Measurements from ENCODE around the gene OOSP4B. TPM values are rescaled to one million over a fixed set of nuclear protein-coding genes. Genes with fewer than 3 reads are reported as not detected.
"Not testable (repeated sequence)": the region's sequence is repeated elsewhere in the genome, so short reads cannot be mapped to it uniquely, and the experiment has no call there.

Gene OOSP4B
- total RNA-seq, 4 donors from 2014 or later: not detected

DNA sequence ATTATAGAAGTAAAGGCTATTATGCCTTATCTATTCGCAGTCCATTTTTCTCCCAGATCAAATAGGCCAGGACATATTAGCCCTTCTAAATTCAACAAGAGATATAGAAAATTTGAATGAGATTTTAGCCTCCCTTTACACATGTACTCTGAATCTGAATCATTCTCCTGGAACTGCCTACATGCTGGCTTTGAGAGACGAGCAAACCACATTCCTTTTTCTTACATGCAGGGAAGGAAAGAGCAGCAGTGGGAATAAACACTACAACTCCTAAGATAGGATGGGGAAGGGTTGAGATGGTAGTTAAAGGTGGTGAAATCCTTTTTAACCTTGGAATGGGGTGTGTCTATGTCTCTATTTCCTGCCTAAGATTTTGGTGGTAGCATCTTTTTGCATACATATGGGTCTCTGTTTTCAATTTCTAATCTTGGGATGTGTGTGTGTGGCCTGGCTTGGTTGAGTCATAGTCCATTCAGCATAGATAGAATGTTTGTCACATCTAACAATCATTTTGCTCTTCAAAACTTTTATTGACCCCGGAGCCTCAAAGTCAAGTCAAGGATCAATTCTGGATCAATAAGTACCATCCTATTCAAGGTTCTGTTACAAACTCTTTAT, 12.1 kb downstream of the OOSP4B start:
- H3K4me1 ChIP-seq: no peaks in the 10 kb centered on the region
- in situ Hi-C loops (cut with MboI; ENCODE audit: low sequenced_read_pairs in 4 of 4) (no loop called here), intact Hi-C loops (cut with DNase I; ENCODE audit: low total_unique reads) (no loop called here)
- no peak overlapping the region for H3K4me3 ChIP-seq
- TF ChIP-seq, protein P1, sequence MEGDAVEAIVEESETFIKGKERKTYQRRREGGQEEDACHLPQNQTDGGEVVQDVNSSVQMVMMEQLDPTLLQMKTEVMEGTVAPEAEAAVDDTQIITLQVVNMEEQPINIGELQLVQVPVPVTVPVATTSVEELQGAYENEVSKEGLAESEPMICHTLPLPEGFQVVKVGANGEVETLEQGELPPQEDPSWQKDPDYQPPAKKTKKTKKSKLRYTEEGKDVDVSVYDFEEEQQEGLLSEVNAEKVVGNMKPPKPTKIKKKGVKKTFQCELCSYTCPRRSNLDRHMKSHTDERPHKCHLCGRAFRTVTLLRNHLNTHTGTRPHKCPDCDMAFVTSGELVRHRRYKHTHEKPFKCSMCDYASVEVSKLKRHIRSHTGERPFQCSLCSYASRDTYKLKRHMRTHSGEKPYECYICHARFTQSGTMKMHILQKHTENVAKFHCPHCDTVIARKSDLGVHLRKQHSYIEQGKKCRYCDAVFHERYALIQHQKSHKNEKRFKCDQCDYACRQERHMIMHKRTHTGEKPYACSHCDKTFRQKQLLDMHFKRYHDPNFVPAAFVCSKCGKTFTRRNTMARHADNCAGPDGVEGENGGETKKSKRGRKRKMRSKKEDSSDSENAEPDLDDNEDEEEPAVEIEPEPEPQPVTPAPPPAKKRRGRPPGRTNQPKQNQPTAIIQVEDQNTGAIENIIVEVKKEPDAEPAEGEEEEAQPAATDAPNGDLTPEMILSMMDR (IDR thresholded peaks at IDR 0.05 in 4 of 5, conservative IDR thresholded peaks at IDR 0.05 in 1 of 5): no peak
- no peak for TF ChIP-seq POLR2A (IDR thresholded peaks at IDR 0.05)
- no peak for ATAC-seq
- no peaks in the 10 kb centered on the region for H3K9me3 ChIP-seq
- H3K36me3 ChIP-seq: no peaks in the 10 kb centered on the region
- no peaks in the 10 kb centered on the region for H3K27me3 ChIP-seq
- no peak for DNase-seq
- no peak overlapping the region for H3K27ac ChIP-seq

DNA sequence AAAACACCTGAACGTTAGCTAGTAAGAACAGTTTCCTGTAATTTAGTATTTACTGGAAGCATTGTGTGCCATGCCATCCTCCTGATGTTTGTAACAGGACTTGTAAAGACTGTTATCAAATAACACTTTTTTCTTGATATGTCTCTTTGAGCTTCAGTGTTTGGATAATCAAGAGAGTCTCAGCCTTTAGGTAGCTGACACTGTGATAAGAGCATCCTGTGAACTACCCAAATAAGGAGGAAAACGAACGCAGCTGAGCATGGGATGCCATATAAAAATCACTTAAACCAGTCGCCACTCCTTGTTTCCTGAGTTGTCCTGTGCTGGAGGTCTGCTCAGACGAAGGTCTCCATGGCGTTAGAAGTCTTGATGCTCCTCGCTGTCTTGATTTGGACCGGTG, 23.1 kb downstream of the OOSP4B start, which contains the start of gene OOSP2:
OOSP2 (plus strand) TSS at position 301 of the 400 bp plus-strand sequence; CDS start at position 352, 51 bp downstream.
- in situ Hi-C loops (cut with MboI; ENCODE audit: low sequenced_read_pairs in 4 of 4) (no loop called here), intact Hi-C loops (cut with DNase I; ENCODE audit: low total_unique reads) (no loop called here)
- Histone ChIP-seq H3K27me3 (no peaks in the 10 kb centered on the region), H3K27ac (no peak within 1 kb of the TSS), H3K36me3 (no peaks in the 10 kb centered on the region), H3K9me3 (no peaks in the 10 kb centered on the region), H3K4me1 (no peaks in the 10 kb centered on the region), H3K4me3 (no peak within 1 kb of the TSS)
- DNase-seq: no peak
- ATAC-seq: no peak
- TF ChIP-seq, protein P1 (IDR thresholded peaks at IDR 0.05 in 4 of 5, conservative IDR thresholded peaks at IDR 0.05 in 1 of 5): no peak
- no peak for TF ChIP-seq POLR2A (IDR thresholded peaks at IDR 0.05)

DNA sequence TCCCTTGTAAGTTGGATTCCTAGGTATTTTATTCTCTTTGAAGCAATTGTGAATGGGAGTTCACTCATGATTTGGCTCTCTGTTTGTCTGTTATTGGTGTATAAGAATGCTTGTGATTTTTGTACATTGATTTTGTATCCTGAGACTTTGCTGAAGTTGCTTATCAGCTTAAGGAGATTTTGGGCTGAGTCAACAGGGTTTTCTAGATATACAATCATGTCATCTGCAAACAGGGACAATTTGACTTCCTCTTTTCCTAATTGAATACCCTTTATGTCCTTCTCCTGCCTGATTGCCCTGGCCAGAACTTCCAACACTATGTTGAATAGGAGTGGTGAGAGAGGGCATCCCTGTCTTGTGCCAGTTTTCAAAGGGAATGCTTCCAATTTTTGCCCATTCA, 33.4 kb downstream of the OOSP4B start:
- in situ Hi-C loops (cut with MboI; ENCODE audit: low sequenced_read_pairs in 4 of 4); H3K36me3 ChIP-seq; intact Hi-C loops (cut with DNase I; ENCODE audit: low total_unique reads); DNase-seq; H3K27ac ChIP-seq; ATAC-seq; H3K4me1 ChIP-seq; H3K27me3 ChIP-seq; H3K9me3 ChIP-seq; H3K4me3 ChIP-seq: not testable (repeated sequence)

DNA sequence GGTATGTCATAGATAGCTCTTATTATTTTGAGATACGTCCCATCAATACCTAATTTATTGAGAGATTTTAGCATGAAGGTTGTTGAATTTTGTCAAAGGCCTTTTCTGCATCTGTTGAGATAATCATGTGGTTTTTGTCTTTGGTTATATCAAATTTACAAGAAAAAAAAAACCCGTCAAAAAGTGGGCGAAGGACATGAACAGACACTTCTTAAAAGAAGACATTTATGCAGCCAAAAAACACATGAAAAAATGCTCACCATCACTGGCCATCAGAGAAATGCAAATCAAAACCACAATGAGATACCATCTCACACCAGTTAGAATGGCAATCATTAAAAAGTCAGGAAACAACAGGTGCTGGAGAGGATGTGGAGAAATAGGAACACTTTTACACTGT, 33.9 kb downstream of the OOSP4B start:
- H3K4me1 ChIP-seq; H3K4me3 ChIP-seq; H3K27ac ChIP-seq; H3K36me3 ChIP-seq; intact Hi-C loops (cut with DNase I; ENCODE audit: low total_unique reads); H3K9me3 ChIP-seq; in situ Hi-C loops (cut with MboI; ENCODE audit: low sequenced_read_pairs in 4 of 4); H3K27me3 ChIP-seq; ATAC-seq; DNase-seq: not testable (repeated sequence)

DNA sequence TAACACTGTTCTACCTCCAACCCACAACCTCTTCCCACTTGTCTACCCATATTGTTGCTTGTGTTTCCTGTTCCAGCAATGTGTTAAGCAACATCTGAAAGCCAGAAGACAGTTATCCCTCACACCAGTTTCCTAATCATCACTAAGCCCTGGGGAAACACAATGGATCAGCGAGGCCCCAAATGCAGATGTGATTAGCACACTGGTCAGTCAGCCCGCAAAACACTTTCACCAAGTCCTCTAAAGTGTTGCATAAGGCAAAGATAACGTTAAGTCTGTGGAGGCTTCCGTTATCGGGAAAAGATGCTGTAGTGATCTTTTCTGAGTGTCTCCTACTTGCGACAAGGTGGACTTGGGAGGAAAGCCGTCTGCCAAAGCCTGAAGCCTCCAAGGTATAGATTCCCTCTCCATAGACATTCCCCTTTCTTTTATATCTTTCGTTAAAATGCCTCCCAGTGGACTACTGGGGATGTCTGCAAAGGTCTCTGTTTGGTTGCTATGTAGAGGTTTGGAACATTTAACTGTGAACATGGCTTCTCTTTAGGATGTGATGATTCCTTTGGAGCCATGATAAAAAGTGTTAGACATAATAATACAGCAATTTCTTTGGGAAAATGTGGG, 39.5 kb downstream of the OOSP4B start, which contains the start of gene MS4A3:
MS4A3 (plus strand) TSS at position 317 of the 621 bp plus-strand sequence. CDS start 4,496 bp downstream, outside the sequence.
- no peaks in the 10 kb centered on the region for H3K9me3 ChIP-seq
- intact Hi-C loops (cut with DNase I; ENCODE audit: low total_unique reads) (no loop called here), in situ Hi-C loops (cut with MboI; ENCODE audit: low sequenced_read_pairs in 4 of 4) (no loop called here)
- no peak within 1 kb of the TSS for H3K4me3 ChIP-seq
- H3K27ac ChIP-seq: no peak within 1 kb of the TSS
- ATAC-seq (no peak), DNase-seq (no peak)
- H3K36me3 ChIP-seq: no peaks in the 10 kb centered on the region
- no peaks in the 10 kb centered on the region for H3K27me3 ChIP-seq
- TF ChIP-seq, protein P1 (IDR thresholded peaks at IDR 0.05 in 4 of 5, conservative IDR thresholded peaks at IDR 0.05 in 1 of 5): no peak
- no peak for TF ChIP-seq POLR2A (IDR thresholded peaks at IDR 0.05)
- no peaks in the 10 kb centered on the region for H3K4me1 ChIP-seq
